ENCODE data around the gene SYNDIG1. TPM values are rescaled to one million over a fixed set of nuclear protein-coding genes. Genes with fewer than 3 reads are reported as not detected.
A peak's percentile ranks its signal among the peaks of the same experiment; 100 is the strongest.

The SYNDIG1 gene
- total RNA-seq, 1 donor from 2014 or later: 13.7 TPM

GRCh38 chr20:24651976-24652345 lies 182.5 kb downstream of the SYNDIG1 start:
- no peaks in the 10 kb centered on the region for H3K4me1 ChIP-seq

GRCh38 chr20:24653306-24653705 lies 183.9 kb downstream of the SYNDIG1 start:
- TF ChIP-seq, protein P1, sequence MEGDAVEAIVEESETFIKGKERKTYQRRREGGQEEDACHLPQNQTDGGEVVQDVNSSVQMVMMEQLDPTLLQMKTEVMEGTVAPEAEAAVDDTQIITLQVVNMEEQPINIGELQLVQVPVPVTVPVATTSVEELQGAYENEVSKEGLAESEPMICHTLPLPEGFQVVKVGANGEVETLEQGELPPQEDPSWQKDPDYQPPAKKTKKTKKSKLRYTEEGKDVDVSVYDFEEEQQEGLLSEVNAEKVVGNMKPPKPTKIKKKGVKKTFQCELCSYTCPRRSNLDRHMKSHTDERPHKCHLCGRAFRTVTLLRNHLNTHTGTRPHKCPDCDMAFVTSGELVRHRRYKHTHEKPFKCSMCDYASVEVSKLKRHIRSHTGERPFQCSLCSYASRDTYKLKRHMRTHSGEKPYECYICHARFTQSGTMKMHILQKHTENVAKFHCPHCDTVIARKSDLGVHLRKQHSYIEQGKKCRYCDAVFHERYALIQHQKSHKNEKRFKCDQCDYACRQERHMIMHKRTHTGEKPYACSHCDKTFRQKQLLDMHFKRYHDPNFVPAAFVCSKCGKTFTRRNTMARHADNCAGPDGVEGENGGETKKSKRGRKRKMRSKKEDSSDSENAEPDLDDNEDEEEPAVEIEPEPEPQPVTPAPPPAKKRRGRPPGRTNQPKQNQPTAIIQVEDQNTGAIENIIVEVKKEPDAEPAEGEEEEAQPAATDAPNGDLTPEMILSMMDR (IDR thresholded peaks at IDR 0.05): no peak
- Histone ChIP-seq H3K4me1 (no peaks in the 10 kb centered on the region), H3K4me3 (no peak overlapping the region), H3K27ac (no peak overlapping the region), H3K9me3 (no peaks in the 10 kb centered on the region), H3K36me3 (no peaks in the 10 kb centered on the region), H3K27me3 (no peaks in the 10 kb centered on the region)
- no peak for DNase-seq (ENCODE audit: low spot score in 2 of 2)
- intact Hi-C loops (cut with DNase I): no loop called here

More at GRCh38 chr20:24651976-24652345, 182.5 kb downstream of the SYNDIG1 start:
- H3K27me3 ChIP-seq: no peaks in the 10 kb centered on the region
- no peaks in the 10 kb centered on the region for H3K9me3 ChIP-seq
- no peak overlapping the region for H3K4me3 ChIP-seq
- intact Hi-C loops (cut with DNase I): no loop called here
- TF ChIP-seq, protein P1 (IDR thresholded peaks at IDR 0.05): no peak
- no peak for DNase-seq (ENCODE audit: low spot score in 2 of 2)
- H3K36me3 ChIP-seq: no peaks in the 10 kb centered on the region
- H3K27ac ChIP-seq: no peak overlapping the region

DNA sequence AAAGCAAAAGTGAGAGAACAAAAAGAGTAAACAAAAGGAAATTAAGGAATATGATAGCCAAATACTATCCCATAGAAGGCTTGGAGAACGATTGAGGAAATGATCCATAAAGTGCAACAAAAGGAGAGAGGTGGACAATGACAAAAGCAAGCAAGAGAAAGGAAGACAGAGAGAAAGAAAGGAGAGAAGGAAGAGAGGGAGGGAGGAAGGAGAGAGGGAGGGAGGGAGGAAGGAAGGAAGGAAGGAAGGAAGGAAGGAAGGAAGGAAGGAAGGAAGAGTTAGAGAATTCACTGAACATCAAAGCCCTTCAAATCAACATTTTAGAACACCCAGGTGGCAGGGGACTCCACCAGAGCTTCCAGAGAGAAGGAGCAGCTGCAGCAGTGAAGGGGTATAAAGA lies 185.0 kb downstream of the SYNDIG1 start:
- Histone ChIP-seq H3K4me1 (no peaks in the 10 kb centered on the region), H3K27me3 (no peaks in the 10 kb centered on the region), H3K4me3 (no peak overlapping the region), H3K36me3 (no peaks in the 10 kb centered on the region), H3K27ac (no peak overlapping the region), H3K9me3 (no peaks in the 10 kb centered on the region)
- intact Hi-C loops (cut with DNase I): no loop called here
- DNase-seq (ENCODE audit: low spot score in 2 of 2): no peak
- TF ChIP-seq, protein P1 (IDR thresholded peaks at IDR 0.05): no peak

DNA sequence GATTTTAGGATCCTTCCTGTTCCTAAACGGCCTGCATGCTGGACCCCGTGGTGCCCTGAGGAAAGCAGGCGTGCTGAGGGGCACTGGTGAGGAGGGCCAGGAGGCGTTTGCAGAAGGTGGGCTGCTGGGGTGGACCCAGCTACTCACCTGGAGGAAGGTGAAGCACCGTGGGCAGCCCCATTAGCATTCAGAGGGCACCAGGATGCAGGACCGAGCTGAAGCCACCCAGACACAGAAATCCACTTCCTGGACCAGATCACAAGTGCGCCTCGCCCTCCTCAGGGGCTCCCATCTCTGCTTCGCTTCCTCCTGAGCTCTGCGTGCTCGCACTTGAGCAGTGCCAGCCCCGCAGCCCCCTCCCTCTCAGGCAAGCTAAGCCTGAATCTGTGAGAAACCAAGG lies 187.0 kb downstream of the SYNDIG1 start:
- no peak overlapping the region for H3K4me3 ChIP-seq
- no peaks in the 10 kb centered on the region for H3K36me3 ChIP-seq
- no peak overlapping the region for H3K27ac ChIP-seq
- no peak for DNase-seq (ENCODE audit: low spot score in 2 of 2)
- TF ChIP-seq, protein P1 (IDR thresholded peaks at IDR 0.05): no peak
- no peaks in the 10 kb centered on the region for H3K27me3 ChIP-seq
- no peaks in the 10 kb centered on the region for H3K9me3 ChIP-seq
- intact Hi-C loops (cut with DNase I): no loop called here
- no peaks in the 10 kb centered on the region for H3K4me1 ChIP-seq

DNA sequence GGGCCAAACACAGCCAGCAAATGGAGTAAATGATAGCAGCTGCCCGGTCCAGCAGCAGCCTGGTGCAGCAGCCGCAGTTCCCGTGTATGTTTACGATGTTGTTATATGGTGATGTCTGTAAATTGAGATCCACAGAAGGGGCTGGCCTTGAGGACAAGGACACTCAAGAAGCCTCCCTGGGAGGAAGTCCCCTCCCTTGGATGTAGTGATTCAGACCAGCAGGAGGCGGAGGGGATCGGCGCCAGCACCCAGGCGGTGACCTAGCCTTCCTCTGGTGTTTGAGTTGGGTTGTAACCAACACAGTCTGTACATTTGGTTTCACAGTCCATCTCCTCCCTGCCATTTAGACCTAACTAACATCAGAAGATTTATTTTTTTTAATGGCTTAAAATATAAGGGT lies 187.8 kb downstream of the SYNDIG1 start:
- TF ChIP-seq, protein P1 (IDR thresholded peaks at IDR 0.05): peak in 1 of 3 experiments; percentile 27
- Histone ChIP-seq H3K4me1 (no peaks in the 10 kb centered on the region), H3K4me3 (no peak overlapping the region), H3K27ac (no peak overlapping the region), H3K9me3 (no peaks in the 10 kb centered on the region), H3K36me3 (no peaks in the 10 kb centered on the region), H3K27me3 (no peaks in the 10 kb centered on the region)
- intact Hi-C loops (cut with DNase I): no loop called here
- no peak for DNase-seq (ENCODE audit: low spot score in 2 of 2)

Measured in ascending aorta (tissue), 2 donors.